Thyroid gland (tissue), 4 donors: ENCODE results near the gene PRPF6.

ENCODE experiments used
- CTCF ChIP-seq, 6 experiments: fragments of 200-600 bp in 3 of 6; fragments of 450-650 bp in 3 of 6; sonication (generic) in 3 of 6; IDR thresholded peaks; one replicate each; pipeline ENCODE4 v1.5.1; 2016 to 2019; ENCODE audit warnings: antibody characterized with exemption in 6 of 6, mild to moderate bottlenecking in 2 of 6, inconsistent platforms in 1 of 6, moderate library complexity in 1 of 6
- POLR2A ChIP-seq, 2 donors: fragments of 450-650 bp; IDR thresholded peaks; one replicate each; pipeline ENCODE4 v1.6.1; 2017; ENCODE audit warnings: antibody characterized with exemption in 2 of 2, mild to moderate bottlenecking in 2 of 2, moderate library complexity in 1 of 2

- TF ChIP-seq CTCF (IDR thresholded peaks at IDR 0.05): no peak
- no peak for TF ChIP-seq POLR2A (IDR thresholded peaks at IDR 0.05)
Observed at GRCh38 chr20:64051033-64051452, 70.1 kb downstream of the PRPF6 start.
